Measurements from ENCODE around the gene AMPD3.

- TF ChIP-seq CTCF (IDR thresholded peaks at IDR 0.05) = no peak
- TF ChIP-seq EZH2 (IDR thresholded peaks at IDR 0.05; ENCODE audit: borderline replicate concordance, insufficient read depth, low read depth, low read length, poor library complexity, severe bottlenecking) = no peak
Observed at GRCh38 chr11:10440401-10440800, 14.7 kb upstream of the AMPD3 start.
